ENCODE data around the gene DNAJC22.
"Not testable (repeated sequence)": the region's sequence is repeated elsewhere in the genome, so short reads cannot be mapped to it uniquely, and the experiment has no call there.

The DNAJC22 gene

DNA sequence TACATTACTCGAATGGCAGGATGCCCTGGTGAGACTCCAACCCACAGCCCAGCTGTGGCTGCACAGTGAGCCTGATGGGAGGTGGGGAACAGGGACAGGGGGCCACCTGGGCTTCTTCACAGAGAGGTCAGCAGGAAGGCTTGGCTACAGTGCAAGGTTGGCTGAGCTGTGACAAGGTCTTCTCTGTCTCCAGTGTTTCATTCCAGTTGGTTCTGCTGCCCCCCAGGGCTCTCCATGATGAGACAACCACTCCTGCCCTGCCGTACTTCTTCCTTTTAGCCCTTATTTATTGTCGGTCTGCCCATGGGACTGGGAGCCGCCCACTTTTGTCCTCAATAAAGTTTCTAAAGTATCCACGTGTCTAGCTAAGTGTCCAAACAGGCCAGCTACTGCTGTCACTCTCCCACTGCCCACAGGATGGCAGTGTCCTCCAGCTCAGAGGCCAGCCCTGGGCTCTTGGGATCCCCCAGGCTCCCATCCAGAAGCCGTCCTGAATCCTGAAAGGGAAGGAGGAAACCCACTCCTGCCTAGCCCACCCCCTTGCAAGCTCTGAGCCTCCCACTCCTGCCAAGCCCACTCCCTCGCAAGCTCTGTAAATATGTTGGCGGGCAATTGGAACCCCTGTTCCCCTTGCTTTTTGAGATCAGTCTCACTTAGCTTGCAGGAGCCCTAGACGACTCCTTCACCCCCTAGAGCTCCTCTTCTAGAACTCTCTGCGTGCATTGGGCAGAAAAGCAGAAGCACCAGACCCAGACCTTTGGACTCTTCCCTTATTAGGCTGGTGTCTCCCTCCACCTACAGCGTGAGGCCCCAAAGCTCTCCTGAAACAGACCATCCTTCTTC is 15.1 kb upstream of the DNAJC22 start:
- DNase-seq (ENCODE audit: low read depth in 3 of 3) = no peak

DNA sequence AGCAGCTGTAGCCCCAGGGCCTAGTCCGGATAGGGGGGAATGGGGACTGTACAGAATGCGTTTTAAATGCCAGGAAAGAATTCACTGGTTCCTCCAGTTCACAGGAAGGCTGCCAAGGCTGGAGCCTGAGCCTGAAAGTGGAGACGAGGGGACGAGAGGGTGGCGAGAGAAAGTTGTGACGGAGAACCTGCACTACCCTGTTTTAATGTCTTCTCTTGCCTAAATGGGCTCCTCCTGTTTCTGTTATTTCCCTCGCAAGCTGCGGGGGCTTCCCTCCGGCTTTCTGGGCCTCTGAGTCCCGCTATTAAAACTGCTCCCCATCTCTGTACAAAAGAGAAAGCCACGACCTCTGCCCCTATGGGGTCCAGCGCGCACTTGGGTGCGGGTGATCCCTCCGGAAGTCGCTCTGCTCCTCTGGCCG is 14.2 kb upstream of the DNAJC22 start:
- DNase-seq (ENCODE audit: low read depth in 3 of 3) = no peak

DNA sequence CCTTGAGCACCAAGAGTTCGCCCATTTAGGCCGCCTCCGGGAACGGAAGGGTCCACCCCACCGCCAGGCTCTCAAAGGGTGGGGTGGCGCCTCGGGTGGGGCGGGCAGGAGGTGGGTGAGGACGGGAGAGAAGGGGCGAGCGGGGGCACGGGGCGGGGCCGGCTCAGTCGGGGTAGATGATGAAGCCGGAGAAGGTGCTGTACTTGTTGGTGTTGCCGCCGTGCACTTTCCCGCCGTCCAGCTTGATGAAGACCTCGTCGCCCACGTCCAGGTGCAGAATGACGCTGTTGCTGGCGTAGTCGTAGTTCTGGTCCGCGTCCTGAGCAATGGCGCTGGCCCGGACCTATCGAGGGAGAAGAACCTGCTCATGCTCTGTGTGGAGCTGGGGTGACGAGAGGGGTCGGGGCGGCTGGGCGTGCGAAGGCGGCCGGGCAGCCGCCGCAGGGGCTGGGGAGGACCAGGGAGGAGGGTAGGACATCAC is 13.8 kb upstream of the DNAJC22 start:
- DNase-seq (ENCODE audit: low read depth in 3 of 3) = no peak

DNA sequence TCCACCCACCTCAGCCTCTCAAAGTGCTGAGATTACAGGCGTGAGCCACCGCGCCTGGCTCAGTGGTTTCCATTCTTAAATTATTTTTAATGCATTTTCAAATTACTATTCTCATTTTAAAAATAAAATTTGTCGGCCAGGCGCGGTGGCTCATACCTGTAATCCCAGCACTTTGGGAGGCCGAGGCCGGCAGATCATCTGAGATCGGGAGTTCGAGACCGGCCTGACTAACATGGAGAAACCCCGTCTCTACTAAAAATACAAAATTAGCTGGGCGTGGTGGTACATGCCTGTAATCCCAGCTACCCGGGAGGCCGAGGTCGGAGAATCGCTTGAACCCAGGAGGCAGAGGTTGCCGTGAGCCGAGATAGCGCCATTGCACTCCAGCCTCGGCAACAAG is 12.9 kb upstream of the DNAJC22 start:
- not testable (repeated sequence) for DNase-seq (ENCODE audit: low read depth in 3 of 3)

DNA sequence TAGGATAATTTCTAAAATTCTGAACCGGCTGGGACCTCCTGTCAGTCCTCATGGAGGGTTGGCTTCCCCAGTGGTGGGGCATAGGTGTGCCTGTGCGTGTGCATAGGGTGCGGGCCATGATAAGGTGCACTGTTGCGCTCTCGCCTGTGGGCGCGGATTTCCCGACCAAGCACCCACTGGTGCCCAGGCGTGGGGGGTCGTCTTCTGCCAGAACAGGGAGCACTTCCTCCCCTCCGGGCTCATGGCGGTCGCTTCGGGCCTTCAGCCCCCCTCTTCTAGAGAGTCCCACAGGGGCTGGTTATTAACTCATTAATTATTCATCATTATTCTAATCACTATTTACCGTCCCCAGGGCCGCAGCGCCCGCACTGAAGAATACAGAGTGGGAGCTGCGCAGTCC is 12.5 kb upstream of the DNAJC22 start:
- DNase-seq (ENCODE audit: low read depth in 3 of 3) = no peak

DNA sequence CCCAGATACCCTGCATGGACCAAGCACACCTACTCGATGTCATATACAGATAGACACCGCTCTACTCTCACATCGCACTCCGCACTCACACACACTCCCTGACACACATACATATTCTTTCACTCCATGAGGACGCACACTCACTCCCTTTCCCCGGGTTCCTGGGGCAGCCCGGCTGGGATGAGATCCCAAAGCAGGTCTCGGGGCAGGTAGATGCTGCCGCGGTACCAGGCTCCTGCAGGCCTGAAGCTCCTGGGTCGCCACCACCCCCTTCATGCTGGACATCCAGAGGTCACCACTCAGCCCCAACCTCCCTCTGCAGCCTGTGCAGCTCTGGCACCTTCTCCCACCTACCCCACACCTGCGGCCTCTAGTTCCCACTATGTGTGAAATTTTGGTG is 12.0 kb upstream of the DNAJC22 start:
- no peak for DNase-seq (ENCODE audit: low read depth in 3 of 3)

DNA sequence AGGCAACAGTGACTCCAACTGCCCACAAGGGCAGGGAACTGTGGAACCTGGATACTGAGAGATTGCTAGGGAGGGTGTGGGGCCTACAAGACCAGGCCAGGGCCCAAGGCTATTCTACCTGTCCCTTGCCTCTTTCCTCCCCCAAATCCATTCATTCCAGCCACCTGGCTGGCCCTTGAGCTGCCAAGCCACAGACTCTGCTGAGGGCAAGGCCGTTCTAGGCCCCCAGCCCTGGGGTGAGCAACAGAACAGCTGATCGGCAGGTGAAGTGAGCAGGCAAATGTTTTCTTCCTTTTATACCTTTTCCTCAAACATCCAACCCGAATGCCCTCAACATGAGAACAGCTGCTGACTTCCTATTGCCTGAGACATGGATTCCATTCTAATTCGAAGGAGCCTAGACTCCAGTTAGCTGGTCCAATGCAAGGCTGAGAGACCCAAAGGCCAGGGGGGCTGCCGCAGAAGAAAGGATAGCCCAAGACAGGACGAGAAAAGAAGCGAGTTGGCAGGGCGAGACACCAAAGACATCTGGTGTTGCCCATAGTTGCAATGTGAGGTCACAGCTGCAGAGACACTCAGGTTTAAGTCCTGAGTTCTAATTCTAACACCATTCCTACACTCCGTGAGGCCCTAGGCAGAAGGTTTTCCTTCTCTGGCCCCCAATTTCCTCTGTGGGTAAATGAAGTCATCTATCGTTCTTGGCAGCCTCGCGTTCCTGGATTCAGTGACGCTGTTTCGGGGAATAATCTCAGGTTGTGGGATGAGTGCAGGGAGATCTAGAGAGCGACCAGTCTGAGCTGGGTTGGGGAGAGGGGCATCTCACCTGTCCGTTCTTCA is 11.4 kb upstream of the DNAJC22 start:
- DNase-seq (ENCODE audit: low read depth in 3 of 3) = no peak

DNA sequence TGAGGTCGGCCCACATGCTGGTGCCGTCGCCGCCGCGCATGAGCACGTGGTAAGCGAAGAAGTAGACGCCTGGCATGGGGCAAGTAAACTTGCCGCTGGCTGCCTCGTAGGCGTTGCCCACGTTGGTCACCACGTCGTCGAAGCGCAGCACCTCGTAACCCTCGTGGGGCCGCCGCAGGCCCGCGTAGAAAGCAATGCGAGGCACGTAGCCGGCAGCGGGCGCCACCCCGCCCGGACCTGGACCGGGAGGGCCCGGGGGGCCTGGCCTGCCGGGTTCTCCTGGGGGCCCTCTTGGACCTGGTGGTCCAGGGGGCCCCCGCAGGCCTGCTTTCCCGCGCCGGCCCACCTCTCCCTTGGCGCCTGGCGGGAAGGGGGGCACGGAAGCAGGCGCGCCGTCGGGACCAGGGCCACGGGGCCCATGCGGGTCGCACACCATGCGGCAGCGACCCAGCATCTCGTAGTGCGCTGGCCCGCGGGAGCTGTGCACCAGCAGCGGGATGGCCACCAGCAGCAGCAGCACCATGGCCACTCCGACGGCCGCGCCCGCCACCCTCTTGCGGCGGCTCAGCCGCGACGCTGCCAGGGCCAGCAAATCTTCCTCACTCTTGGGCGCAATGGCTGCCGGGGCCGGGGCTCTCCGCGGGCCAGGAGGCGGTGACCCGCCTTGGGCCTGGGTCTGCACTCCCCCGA is 10.6 kb upstream of the DNAJC22 start:
- DNase-seq (ENCODE audit: low read depth in 3 of 3) = no peak

DNA sequence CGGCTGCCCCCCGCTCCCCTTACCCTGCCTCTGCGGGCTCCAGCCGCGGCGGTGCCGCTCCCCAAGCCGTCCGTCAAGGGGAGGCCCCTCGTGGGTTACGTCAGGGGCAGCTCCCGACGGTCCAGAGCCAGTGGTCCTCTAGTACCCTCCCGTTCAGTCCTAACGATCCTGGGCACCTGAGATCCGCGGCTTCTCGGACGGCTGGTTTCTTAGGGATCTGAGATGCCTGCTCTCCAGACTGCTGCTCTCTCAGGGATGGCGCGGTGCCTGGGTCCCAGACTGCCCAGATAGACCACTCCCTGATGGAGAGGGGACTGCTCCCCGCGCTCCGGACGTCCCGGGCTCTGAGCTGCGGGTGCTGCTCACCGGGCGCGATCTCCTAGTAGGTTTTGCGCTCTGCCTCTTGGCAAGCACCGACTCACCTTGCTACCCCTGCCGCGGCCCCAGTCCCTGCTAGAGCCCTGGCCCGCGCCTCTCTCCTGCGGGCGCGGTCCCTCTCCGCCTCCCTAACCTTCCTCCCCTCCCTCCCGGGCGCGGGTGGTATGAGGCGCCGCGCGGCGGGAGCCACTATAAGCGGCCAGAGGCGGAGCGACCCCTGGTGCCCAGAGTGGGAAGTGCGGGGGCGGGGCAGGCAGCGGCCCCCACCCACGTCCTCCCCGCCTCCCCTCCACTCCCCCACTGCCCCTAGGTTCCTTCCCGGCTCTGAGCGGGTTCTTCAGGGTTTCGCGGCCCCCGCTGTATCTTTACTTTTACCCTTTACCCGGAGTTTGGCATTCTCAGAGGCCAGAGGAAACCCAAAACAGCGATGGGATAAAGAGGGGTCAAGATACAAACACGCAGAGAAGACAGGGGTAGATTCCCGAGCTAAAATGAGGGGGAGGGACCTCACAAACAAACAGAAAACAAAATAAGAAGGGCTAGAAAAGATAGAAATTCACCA is 9.8 kb upstream of the DNAJC22 start, which contains the start of gene C1QL4:
C1QL4 (minus strand) TSS at position 544 of the 940 bp plus-strand sequence. CDS start 711 bp downstream, outside the sequence.
- peak; percentile 66 to 89 (median 73) for DNase-seq (ENCODE audit: low read depth in 3 of 3)

DNA sequence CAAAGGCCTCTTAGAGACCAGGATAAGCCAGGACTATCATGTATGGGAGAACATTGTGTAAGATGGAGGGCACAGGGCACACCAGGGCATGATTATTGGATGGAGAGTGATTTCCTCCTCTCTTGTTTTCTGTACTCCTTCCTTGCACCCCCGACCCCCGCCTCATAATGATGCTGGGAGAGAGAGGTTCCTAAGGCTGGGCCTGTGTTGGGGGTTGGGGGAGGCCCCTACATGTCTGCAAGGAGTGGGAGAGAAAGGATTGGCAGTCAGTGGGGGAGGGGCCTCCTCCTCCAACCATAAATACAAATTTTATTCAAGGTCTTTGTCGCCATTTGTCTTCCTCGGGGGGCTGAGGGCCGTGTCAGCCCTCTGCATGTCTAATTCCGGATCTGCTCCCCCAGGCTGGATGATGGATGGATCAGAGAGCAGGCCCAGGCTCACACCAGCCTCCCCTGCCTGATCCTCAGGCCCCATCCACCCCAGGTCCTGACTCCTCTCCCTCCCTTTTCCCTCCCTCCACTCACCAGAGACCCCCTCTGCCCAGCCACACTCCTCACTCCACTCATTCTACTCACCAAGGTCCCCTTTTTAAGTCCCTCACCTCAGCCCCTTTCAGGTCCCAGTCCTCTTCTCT is 7.7 kb upstream of the DNAJC22 start:
- no peak for DNase-seq (ENCODE audit: low read depth in 3 of 3)

DNA sequence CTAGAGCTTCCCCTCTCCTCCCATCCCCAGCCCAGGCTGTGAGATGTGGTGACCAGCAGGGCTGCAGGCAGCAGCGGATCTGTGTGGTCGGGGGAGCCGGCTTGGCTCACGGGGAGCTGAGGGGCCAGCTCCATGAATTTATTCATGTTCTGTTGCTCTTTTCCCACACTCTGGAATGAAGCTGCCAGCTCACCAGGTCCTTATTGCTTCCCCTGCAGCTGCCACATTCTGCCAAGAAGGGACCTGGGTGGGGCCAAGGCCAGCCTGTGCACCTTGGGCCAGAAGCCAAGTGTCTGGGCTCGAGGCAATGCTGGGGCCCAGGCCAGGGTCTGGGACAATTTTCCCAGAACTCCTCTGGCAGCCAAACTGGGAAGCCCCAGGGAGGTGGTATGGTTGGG is 7.2 kb upstream of the DNAJC22 start:
- DNase-seq (ENCODE audit: low read depth in 3 of 3) = no peak

DNA sequence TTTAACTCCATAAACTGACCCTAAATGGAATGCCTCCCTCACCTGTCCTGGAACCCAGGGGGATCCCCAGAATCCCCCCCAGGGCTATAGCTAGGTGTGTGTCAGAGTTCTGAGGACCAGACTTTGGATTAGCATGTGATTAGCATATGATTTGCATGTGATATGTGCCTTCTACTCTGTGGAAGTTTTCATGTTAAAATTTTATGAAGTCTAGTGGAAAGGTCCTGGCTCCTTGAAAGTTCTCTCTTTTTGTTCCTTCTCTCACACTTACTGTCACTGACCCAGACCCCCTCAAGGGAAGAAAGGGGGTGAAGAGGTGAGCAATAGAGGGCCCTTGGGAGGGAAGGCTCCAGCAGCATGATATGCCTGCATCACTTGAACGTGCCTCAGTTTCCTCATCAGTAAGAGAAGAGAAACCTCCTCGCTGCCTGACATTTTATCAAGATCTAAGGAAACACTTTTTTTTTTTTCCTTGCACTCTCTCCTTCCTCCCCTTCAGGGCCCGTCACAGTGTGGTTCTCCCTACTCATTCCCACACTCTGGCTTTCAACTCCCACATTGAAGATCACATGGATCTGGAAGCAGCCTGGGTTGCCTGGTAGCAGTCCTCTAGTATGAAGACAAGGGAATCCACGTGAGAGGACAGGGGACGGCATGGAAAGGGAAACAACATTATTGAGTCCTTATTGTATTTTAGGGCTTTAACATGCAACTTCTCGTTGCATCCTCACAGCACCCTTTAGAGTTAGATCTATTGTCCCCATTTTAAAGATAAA is 6.4 kb upstream of the DNAJC22 start:
- no peak for DNase-seq (ENCODE audit: low read depth in 3 of 3)

DNA sequence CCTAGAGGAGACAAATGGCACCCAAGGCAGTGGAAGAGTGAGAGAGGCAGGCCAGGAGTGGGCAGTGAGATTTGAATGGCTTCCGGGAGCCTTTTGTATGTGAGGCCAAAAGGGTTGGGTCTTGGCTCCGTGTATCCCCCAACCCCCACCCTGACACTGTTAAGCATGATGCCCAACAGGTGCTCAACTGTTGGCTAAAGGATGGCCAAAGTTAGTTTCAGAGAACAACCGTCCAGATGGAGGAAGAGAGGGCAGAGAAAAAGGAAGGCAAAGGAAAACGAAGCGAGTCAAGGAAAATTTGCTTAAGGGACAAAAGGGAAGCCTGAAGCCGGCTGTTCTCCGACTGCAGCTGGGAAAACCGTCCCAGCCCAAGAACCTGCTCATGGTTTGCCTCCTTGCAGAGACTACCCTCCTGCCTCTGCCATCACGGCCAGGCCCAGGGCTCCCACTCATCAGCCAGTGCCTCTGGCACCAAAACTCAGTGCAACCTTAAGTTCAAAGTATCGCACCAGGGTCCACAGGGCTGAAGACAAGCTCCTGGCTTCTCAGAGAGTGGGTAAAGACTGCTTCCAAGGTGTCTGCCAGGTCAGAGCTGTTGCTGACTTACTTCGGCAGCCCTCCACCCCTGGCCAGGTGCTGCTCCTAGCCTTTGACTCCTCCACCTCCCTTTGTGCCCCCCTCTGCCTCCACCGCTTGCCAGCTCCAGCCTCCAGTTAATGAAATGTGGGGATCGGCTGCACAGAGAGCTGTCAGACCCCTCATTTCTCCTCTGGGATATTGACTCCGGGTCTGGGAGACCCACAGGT is 5.5 kb upstream of the DNAJC22 start:
- no peak for DNase-seq (ENCODE audit: low read depth in 3 of 3)

DNA sequence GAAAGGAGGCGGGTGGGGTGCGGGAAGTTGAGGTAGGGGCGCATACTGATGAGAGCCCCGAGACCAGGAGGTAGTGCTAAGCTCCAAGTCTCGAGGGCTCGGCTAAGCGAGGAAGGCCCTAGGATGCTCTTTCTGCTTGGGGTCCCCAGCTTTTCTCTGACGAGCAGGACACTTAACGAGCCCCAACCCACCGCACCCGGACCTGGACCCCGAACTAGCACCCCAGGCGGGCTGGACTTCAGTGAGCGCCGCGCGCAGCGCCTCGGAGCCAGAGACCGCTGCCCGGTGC is 5.0 kb upstream of the DNAJC22 start:
- DNase-seq (ENCODE audit: low read depth in 3 of 3) = no peak

DNA sequence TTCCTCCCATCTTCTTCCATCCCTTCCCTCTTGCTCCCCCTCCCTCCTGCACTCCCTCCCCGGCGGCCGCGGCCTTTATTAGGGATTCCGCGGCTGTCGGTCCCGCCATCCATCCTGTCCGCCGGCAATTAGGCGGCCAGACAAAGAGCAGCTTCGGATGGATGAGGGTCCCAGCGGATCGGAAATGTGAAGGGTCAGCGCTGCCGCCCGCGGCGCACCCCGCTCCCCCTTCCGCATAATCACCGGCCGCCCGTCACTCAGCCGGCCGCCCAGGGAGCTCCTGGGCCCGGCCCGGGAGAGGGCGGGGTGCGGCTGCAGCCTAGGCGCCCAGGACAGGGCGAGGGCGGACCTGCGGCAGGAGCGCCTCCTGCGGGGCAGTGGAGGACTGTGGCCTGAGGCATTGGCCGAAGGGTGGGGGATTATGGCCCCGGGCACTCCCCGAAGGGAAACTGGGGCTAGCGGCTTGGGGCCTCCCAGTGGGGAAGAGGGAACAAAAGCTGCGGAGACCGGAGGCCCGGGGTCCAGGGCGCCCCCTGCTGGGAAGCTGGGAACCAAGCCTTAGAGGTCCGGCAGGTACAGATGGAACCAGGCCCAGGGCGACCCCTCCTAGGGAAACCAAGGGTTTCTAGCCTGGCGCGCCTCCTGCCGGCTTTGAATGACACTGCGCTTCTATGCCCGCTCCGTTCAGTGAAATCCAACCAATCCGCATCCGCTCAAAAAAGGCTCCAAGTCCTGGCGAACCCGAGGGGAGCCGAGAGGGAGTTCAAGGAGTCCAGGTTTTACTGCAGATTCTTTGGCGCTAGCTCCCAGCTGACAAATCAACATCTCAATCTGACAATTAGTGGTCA is 4.4 kb upstream of the DNAJC22 start:
- peak; percentile 54 to 85 (median 64) for DNase-seq (ENCODE audit: low read depth in 3 of 3)

DNA sequence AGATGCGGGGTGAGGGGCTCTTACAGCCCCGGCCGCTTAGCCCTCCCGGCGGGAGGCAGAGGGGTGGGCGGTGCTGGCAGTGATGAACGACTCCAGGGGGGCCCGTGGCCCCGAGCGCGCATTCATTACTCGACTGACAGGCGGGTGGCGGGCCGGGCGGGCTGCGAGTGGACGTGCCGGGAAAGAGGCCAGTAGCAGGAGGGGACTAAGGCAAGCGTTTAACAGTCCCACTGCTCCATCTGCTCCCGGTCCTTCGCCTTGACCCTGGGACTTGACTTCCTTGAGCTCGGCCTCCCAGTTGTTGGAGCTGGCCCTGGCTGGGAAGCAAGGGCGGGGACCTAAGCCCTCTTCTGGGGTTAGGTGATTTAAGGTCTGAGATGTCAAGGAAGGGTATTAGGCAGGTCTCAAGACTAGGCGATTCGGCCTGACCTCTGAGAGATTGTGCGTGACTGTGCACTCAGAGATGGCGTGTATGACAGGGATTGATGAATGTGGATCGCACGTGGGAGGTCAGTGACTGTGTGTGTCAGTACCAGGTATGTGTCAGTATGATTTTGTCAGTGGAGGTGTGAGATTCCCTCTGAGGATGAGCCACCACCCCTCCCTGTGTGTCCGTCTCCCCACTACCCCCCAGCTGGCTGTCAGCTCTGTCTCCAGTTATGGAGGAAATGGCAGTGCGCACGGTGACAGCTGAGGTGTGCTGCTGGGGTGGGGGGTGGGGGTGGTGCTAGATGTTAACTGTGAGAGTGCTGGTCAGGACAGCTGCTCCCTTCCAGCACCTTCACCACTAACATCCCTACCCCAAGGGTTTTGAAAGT is 3.6 kb upstream of the DNAJC22 start:
- DNase-seq (ENCODE audit: low read depth in 3 of 3) = peak in 1 of 3 experiments; percentile 41

DNA sequence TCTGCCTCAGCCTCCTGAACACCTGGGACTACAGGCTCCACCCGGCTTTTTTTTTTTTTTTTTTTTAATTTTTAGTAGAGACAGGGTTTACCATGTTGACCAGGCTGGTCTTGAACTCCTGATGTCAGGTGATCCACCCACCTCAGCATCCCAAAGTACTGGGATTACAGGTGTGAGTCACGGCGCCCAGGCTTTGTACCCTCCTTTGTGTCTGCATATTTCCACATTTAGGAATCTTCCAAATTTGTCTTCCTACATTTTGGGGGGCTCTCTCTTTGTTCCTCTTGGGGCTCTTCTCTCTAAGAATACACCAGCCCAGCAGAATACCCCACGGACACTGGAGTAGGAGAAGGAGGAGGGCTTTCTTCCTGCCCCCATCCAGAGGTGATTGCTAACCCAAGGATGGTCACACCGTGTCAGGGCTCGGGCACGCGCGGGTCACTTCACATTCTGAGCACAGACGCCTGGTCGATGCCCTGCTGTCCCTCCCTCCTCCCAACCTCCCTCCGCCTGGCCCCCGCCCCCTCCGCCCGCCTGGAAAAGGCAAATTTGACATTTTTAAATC is 2.1 kb upstream of the DNAJC22 start:
- DNase-seq (ENCODE audit: low read depth in 3 of 3) = no peak
